Lower leg skin (tissue), 4 donors: ENCODE results near the gene HOMER2. TPM values are rescaled to one million over a fixed set of nuclear protein-coding genes. Genes with fewer than 3 reads are reported as not detected.

Experiments
- DNase-seq, 2 donors: peaks; one replicate each; pipeline ENCODE4 v3.0.0-alpha.2; 2019; ENCODE audit warnings: low spot score in 2 of 2
- H3K4me3 ChIP-seq: fragments of 200-600 bp; sonication (generic); 2 replicates; pipeline ENCODE4 v1.5.1; 2017; ENCODE audit warnings: mild to moderate bottlenecking, low read depth; ENCODE audit not compliant: poor library complexity, severe bottlenecking
- POLR2A ChIP-seq, 2 donors: fragments of 450-650 bp; IDR thresholded peaks; one replicate each; pipeline ENCODE4 v1.6.1; 2016 to 2017; ENCODE audit warnings: antibody characterized with exemption in 2 of 2, mild to moderate bottlenecking in 1 of 2, moderate library complexity in 1 of 2
- WGBS, 2 donors: methylation state at CpG; one replicate each; pipeline ENCODE4 v1.1.5; 2018; 5-methylcytosine and 5-hydroxymethylcytosine counted together
- intact Hi-C: fragments of 100-400 bp; cut with DNase I; formaldehyde crosslinking; loops from one replicate; pipeline ENCODE4 v1.15.0; 2023; ENCODE audit warnings: low total_unique reads
- total RNA-seq, 4 donors: library from RNA; depleted of rRNA; stranded (reverse); fragments of >200 nt; gene quantifications; one replicate each; pipeline ENCODE4 v1.1.0, GENCODE V29; 2016
- TF ChIP-seq, protein P1 (sequence below), 3 donors: fragments of 450-650 bp; IDR thresholded peaks; one replicate each; pipeline ENCODE4 v1.5.1; 2016; ENCODE audit warnings: antibody characterized with exemption in 3 of 3, mild to moderate bottlenecking in 3 of 3, moderate library complexity in 2 of 3

HOMER2 gene
- total RNA-seq, 4 donors from 2014 or later = 88.3 to 129 (median 108) TPM

- no peak overlapping the region for H3K4me3 ChIP-seq
- intact Hi-C loops = no loop called here
- TF ChIP-seq, protein P1, sequence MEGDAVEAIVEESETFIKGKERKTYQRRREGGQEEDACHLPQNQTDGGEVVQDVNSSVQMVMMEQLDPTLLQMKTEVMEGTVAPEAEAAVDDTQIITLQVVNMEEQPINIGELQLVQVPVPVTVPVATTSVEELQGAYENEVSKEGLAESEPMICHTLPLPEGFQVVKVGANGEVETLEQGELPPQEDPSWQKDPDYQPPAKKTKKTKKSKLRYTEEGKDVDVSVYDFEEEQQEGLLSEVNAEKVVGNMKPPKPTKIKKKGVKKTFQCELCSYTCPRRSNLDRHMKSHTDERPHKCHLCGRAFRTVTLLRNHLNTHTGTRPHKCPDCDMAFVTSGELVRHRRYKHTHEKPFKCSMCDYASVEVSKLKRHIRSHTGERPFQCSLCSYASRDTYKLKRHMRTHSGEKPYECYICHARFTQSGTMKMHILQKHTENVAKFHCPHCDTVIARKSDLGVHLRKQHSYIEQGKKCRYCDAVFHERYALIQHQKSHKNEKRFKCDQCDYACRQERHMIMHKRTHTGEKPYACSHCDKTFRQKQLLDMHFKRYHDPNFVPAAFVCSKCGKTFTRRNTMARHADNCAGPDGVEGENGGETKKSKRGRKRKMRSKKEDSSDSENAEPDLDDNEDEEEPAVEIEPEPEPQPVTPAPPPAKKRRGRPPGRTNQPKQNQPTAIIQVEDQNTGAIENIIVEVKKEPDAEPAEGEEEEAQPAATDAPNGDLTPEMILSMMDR (IDR thresholded peaks at IDR 0.05) = no peak
- TF ChIP-seq POLR2A (IDR thresholded peaks at IDR 0.05) = no peak
- no peak for DNase-seq
- WGBS, 2 donors = 63 to 68% methylated on average over 3 of the region's 3 CpGs
Observed at GRCh38 chr15:82970078-82970686, 17.7 kb upstream of the HOMER2 start.

DNA sequence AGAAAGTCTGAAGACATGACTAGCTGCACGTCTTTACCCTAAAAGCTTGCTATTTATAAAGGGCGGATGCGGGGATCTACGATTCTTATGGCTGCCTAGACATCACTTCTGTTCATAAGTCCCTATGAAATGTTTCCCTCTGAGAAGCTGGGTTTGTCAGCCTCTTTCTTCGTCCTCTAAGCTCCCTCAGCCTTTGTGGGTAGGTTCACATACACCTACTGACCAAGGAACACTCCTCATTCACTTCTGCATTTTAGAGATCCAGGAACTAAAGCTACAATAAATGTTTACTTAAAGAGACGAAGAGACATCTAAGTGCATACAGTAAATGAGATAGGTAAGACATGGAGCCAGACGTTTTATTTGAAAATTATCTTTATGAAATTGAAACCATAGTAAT lies 16.8 kb upstream of the HOMER2 start:
- TF ChIP-seq, protein P1 (IDR thresholded peaks at IDR 0.05) = no peak
- no peak for TF ChIP-seq POLR2A (IDR thresholded peaks at IDR 0.05)
- no peak for DNase-seq
- intact Hi-C loops = no loop called here
- WGBS, 2 donors = 85 to 86% methylated on average over 7 of the region's 7 CpGs
- H3K4me3 ChIP-seq = no peak overlapping the region

DNA sequence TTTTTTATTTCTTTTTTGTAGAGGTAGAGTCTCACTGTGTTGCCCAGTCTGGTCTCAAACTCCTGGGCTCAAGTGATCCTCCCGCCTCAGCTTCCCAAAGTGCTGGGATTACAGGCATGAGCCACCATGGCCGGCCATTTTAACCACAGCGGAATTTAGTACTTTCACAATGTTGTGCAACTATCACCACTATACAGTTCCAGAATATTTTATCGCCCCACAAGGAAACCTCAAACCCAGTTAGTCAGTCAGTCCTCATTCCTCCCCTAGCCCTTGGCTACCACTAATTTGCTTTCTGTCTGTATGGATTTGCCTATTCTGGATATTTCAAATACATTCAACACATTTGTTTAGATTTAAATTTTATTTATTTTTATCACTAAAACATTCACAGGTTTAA lies 15.5 kb upstream of the HOMER2 start:
- TF ChIP-seq, protein P1 (IDR thresholded peaks at IDR 0.05) = no peak
- TF ChIP-seq POLR2A (IDR thresholded peaks at IDR 0.05) = no peak
- intact Hi-C loops = no loop called here
- 88 to 89% methylated on average over 4 of the region's 4 CpGs for WGBS, 2 donors
- DNase-seq = no peak
- H3K4me3 ChIP-seq = no peak overlapping the region

DNA sequence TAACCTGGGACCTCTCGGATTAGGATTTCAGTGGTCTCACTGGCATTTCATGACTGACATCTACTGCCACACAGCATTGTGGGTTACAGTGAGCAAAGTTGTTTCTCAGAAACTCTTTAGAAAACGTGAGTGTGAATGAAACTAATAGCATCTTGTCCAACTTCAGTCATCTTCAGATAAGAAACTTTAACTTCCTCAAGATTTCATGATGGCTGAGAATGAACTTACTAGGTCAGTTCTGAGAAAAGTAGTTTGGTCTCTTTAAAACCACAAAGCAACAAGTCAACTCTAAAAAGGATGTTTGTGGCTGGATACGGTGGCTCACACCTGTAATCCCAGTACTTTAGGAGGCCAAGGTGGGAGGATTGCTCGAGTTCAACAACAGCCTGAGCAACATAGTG lies 14.2 kb upstream of the HOMER2 start:
- no peak for DNase-seq
- WGBS, 2 donors = 80 to 82% methylated on average over 4 of the region's 4 CpGs
- TF ChIP-seq, protein P1 (IDR thresholded peaks at IDR 0.05) = no peak
- TF ChIP-seq POLR2A (IDR thresholded peaks at IDR 0.05) = no peak
- H3K4me3 ChIP-seq = no peak overlapping the region
- intact Hi-C loops = no loop called here

GRCh38 chr15:82964890-82965289 lies 12.4 kb upstream of the HOMER2 start:
- WGBS, 2 donors = 95 to 96% methylated on average over 5 of the region's 5 CpGs
- intact Hi-C loops = no loop called here
- no peak for TF ChIP-seq POLR2A (IDR thresholded peaks at IDR 0.05)
- TF ChIP-seq, protein P1 (IDR thresholded peaks at IDR 0.05) = no peak
- DNase-seq = no peak
- H3K4me3 ChIP-seq = no peak overlapping the region
